Fibroblast of villous mesenchyme (primary cell): ENCODE data around the gene PCDH9. TPM values are rescaled to one million over a fixed set of nuclear protein-coding genes. Genes with fewer than 3 reads are reported as not detected.
A peak's percentile ranks its signal among the peaks of the same experiment; 100 is the strongest.

Experiments used
- DNase-seq: peaks from one replicate; pipeline ENCODE4 v3.0.0-alpha.2; 2010; ENCODE audit warnings: low read depth
- H3K4me3 ChIP-seq: 2 replicates; pipeline ENCODE4 v1.5.1; 2011; ENCODE audit warnings: low read depth, mild to moderate bottlenecking, low read length
- CTCF ChIP-seq: IDR thresholded peaks from 2 replicates; pipeline ENCODE4 v1.5.1; 2012; ENCODE audit warnings: low read depth, mild to moderate bottlenecking, low read length; ENCODE audit not compliant: insufficient read depth
- total RNA-seq: library from RNA; depleted of rRNA; stranded (reverse); fragments of >200 nt; gene quantifications from 2 replicates; pipeline ENCODE4 v1.2.3, GENCODE V29; 2012

PCDH9 gene
- total RNA-seq, 1 donor, result 9.9 TPM

- no peak for TF ChIP-seq CTCF
- DNase-seq, result no peak
- H3K4me3 ChIP-seq, result no peak overlapping the region
Measured at GRCh38 chr13:67083519-67083918, 146.6 kb downstream of the PCDH9 start.

GRCh38 chr13:67080351-67080750, 149.8 kb downstream of the PCDH9 start:
- no peak for TF ChIP-seq CTCF
- no peak for DNase-seq
- no peak overlapping the region for H3K4me3 ChIP-seq

GRCh38 chr13:67078062-67078461, 152.1 kb downstream of the PCDH9 start:
- no peak overlapping the region for H3K4me3 ChIP-seq
- DNase-seq, result no peak
- no peak for TF ChIP-seq CTCF

GRCh38 chr13:67077132-67077531, 153.0 kb downstream of the PCDH9 start:
- H3K4me3 ChIP-seq, result no peak overlapping the region
- DNase-seq, result no peak
- no peak for TF ChIP-seq CTCF

GRCh38 chr13:67076378-67076777, 153.8 kb downstream of the PCDH9 start:
- H3K4me3 ChIP-seq, result no peak overlapping the region
- no peak for DNase-seq
- no peak for TF ChIP-seq CTCF

GRCh38 chr13:67075239-67075638, 154.9 kb downstream of the PCDH9 start:
- H3K4me3 ChIP-seq, result no peak overlapping the region
- no peak for TF ChIP-seq CTCF
- peak; percentile 4 for DNase-seq

- DNase-seq, result no peak
- TF ChIP-seq CTCF, result no peak
- H3K4me3 ChIP-seq, result no peak overlapping the region
Measured at GRCh38 chr13:67071918-67072598, 158.1 kb downstream of the PCDH9 start.
